ENCODE data around the gene PLEKHG4.

Gene PLEKHG4

GRCh38 chr16:67275321-67275720 lies 4.0 kb upstream of the PLEKHG4 start:
- Histone ChIP-seq H3K9ac (ENCODE audit: low read depth, low read length) (no peak overlapping the region), H3K4me3 (ENCODE audit: low read depth, low read length) (no peak overlapping the region), H3K9me3 (ENCODE audit: control insufficient read depth, insufficient read depth, low read length) (no peaks in the 10 kb centered on the region), H3K36me3 (ENCODE audit: control insufficient read depth, insufficient read depth, low read length) (no peaks in the 10 kb centered on the region), H3K27me3 (ENCODE audit: control insufficient read depth, insufficient read depth, low read length) (no peaks in the 10 kb centered on the region), H3K4me1 (ENCODE audit: control insufficient read depth, insufficient read depth, low read length) (no peaks in the 10 kb centered on the region)

- H3K4me3 ChIP-seq (ENCODE audit: low read depth, low read length), result no peak overlapping the region
- H3K27me3 ChIP-seq (ENCODE audit: control insufficient read depth, insufficient read depth, low read length), result no peaks in the 10 kb centered on the region
- H3K9ac ChIP-seq (ENCODE audit: low read depth, low read length), result no peak overlapping the region
- no peaks in the 10 kb centered on the region for H3K9me3 ChIP-seq (ENCODE audit: control insufficient read depth, insufficient read depth, low read length)
- no peaks in the 10 kb centered on the region for H3K4me1 ChIP-seq (ENCODE audit: control insufficient read depth, insufficient read depth, low read length)
- peaks cover 3% of the 10 kb centered on the region for H3K36me3 ChIP-seq (ENCODE audit: control insufficient read depth, insufficient read depth, low read length)
Measured at GRCh38 chr16:67277294-67277998, 1.9 kb upstream of the PLEKHG4 start.

- peak overlapping the region; percentile 65 for H3K9ac ChIP-seq (ENCODE audit: low read depth, low read length)
- H3K36me3 ChIP-seq (ENCODE audit: control insufficient read depth, insufficient read depth, low read length), result peaks cover 3% of the 10 kb centered on the region
- no peaks in the 10 kb centered on the region for H3K4me1 ChIP-seq (ENCODE audit: control insufficient read depth, insufficient read depth, low read length)
Measured at GRCh38 chr16:67277999-67278772, 1.1 kb upstream of the PLEKHG4 start.

DNA sequence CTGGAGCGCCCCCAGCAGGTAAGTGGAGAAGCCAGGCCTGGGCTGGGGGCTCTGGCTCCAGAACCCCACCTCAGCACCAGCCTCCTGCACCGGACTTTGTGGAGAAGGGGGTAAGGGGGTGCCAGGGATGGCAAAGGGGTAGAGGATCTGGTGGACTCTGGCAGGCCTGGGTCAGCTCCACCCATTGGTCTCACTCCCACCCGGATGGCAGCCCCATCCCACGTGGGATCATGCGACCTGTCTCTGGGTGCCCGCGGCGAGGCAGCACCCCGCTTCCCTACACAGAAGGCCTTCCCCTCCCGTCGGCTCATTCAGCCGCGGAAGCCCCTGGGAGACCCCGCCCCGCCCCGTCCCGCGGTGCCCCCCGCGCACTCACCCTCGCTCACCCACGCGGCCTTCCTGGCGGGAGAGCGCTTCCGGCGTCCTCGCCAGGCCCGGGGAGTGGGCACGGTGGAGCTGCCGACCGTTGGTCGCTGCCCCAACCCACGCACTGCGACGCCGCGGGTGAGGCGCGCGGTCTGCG lies 498 bp upstream of the PLEKHG4 start:
- Histone ChIP-seq H3K9me3 (ENCODE audit: control insufficient read depth, insufficient read depth, low read length) (no peaks in the 10 kb centered on the region), H3K4me1 (ENCODE audit: control insufficient read depth, insufficient read depth, low read length) (no peaks in the 10 kb centered on the region), H3K4me3 (ENCODE audit: low read depth, low read length) (peak overlapping the region; percentile 82), H3K36me3 (ENCODE audit: control insufficient read depth, insufficient read depth, low read length) (peaks cover 3% of the 10 kb centered on the region), H3K27me3 (ENCODE audit: control insufficient read depth, insufficient read depth, low read length) (no peaks in the 10 kb centered on the region), H3K9ac (ENCODE audit: low read depth, low read length) (peak overlapping the region; percentile 54)

More at GRCh38 chr16:67277999-67278772, 1.1 kb upstream of the PLEKHG4 start:
- no peaks in the 10 kb centered on the region for H3K27me3 ChIP-seq (ENCODE audit: control insufficient read depth, insufficient read depth, low read length)
- H3K4me3 ChIP-seq (ENCODE audit: low read depth, low read length), result peak overlapping the region; percentile 82
- H3K9me3 ChIP-seq (ENCODE audit: control insufficient read depth, insufficient read depth, low read length), result no peaks in the 10 kb centered on the region

GRCh38 chr16:67280090-67281015 lies 1.0 kb downstream of the PLEKHG4 start:
- Histone ChIP-seq H3K9ac (ENCODE audit: low read depth, low read length) (no peak overlapping the region), H3K4me1 (ENCODE audit: control insufficient read depth, insufficient read depth, low read length) (no peaks in the 10 kb centered on the region), H3K27me3 (ENCODE audit: control insufficient read depth, insufficient read depth, low read length) (no peaks in the 10 kb centered on the region), H3K4me3 (ENCODE audit: low read depth, low read length) (peak overlapping the region; percentile 82), H3K36me3 (ENCODE audit: control insufficient read depth, insufficient read depth, low read length) (peaks cover 3% of the 10 kb centered on the region), H3K9me3 (ENCODE audit: control insufficient read depth, insufficient read depth, low read length) (no peaks in the 10 kb centered on the region)

DNA sequence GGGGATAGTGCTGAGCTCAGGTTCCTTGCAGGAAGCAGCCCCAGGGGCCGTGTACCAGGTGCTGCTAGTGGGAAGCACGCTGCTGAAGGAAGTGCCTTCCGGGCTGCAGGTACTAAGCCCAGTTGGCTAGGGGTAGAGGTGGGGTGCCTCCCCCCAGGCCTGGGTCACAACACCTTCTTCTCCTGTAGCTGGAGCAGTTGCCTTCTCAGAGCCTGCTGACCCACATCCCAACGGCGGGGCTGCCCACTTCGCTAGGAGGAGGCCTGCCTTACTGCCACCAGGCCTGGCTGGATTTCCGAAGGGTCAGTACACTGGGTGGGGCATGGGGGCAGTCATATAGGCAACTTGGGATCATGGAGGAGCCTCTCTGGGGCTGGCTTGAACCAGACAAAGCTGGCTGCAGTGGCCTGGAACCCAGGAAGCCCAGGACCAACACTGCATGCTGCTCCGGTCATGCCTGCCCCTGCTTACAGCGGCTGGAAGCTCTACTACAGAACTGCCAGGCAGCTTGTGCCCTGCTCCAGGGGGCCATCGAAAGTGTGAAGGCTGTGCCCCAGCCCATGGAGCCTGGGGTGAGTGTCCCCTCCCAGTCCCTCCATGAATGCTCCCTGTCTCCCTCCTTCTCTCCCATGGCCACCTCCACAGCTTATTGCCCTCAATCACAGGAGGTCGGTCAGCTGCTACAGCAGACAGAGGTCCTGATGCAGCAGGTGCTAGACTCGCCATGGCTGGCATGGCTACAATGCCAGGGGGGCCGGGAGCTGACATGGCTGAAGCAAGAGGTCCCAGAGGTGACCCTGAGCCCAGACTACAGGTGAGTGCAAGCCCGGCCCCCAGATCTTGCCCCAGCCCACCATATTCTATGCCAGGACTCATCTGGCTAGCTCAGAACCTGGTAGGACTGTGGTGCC lies 2.5 kb downstream of the PLEKHG4 start:
- H3K36me3 ChIP-seq (ENCODE audit: control insufficient read depth, insufficient read depth, low read length), result peaks cover 3% of the 10 kb centered on the region
- H3K9ac ChIP-seq (ENCODE audit: low read depth, low read length), result no peak overlapping the region
- H3K4me1 ChIP-seq (ENCODE audit: control insufficient read depth, insufficient read depth, low read length), result no peaks in the 10 kb centered on the region
- H3K4me3 ChIP-seq (ENCODE audit: low read depth, low read length), result no peak overlapping the region
- H3K27me3 ChIP-seq (ENCODE audit: control insufficient read depth, insufficient read depth, low read length), result no peaks in the 10 kb centered on the region
- H3K9me3 ChIP-seq (ENCODE audit: control insufficient read depth, insufficient read depth, low read length), result no peaks in the 10 kb centered on the region

- Histone ChIP-seq H3K9me3 (ENCODE audit: control insufficient read depth, insufficient read depth, low read length) (no peaks in the 10 kb centered on the region), H3K4me3 (ENCODE audit: low read depth, low read length) (no peak overlapping the region), H3K4me1 (ENCODE audit: control insufficient read depth, insufficient read depth, low read length) (no peaks in the 10 kb centered on the region), H3K36me3 (ENCODE audit: control insufficient read depth, insufficient read depth, low read length) (peaks cover 6% of the 10 kb centered on the region), H3K9ac (ENCODE audit: low read depth, low read length) (no peak overlapping the region), H3K27me3 (ENCODE audit: control insufficient read depth, insufficient read depth, low read length) (no peaks in the 10 kb centered on the region)
Measured at GRCh38 chr16:67282447-67282805, 3.1 kb downstream of the PLEKHG4 start.

DNA sequence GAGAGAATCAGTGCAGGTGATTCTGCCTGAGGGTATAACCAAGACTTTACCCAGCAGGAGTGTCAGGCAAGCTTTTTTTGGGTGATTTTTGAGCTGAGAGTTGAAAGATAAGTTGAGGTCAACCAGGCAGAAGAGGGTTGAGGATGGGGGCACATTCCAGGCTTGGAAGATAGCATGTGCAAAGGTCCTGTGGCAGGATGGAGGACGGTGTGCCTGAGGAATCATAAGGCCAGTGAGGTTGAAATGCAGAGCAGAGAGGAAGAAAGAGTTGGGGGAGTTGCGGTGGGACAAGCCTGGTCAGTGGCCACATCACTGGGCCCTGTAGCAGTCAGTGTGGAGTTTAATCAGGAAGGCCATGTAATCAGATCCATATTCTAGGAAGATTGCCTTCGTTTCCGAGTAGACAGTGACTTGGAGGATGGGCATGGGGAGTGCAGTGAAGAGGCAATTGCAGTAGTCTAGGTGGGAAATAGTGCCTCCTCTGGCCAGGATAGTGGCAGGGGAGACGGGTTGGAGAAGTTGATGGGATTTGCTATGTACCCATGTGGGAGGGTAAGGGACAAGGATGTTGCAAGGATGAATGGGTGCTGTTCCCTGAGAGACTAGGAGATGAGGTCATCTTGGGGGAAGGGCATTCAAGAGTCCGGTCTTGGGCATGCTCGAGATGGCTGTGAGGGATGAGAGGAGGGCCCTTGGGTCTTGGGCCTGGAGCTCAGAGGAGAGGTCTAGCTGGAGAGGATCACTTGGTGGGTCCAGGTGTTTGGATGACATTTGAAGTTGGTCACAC lies 3.9 kb downstream of the PLEKHG4 start:
- peaks cover 6% of the 10 kb centered on the region for H3K36me3 ChIP-seq (ENCODE audit: control insufficient read depth, insufficient read depth, low read length)
- H3K4me1 ChIP-seq (ENCODE audit: control insufficient read depth, insufficient read depth, low read length), result no peaks in the 10 kb centered on the region
- H3K9me3 ChIP-seq (ENCODE audit: control insufficient read depth, insufficient read depth, low read length), result no peaks in the 10 kb centered on the region
- H3K4me3 ChIP-seq (ENCODE audit: low read depth, low read length), result no peak overlapping the region
- H3K9ac ChIP-seq (ENCODE audit: low read depth, low read length), result no peak overlapping the region
- no peaks in the 10 kb centered on the region for H3K27me3 ChIP-seq (ENCODE audit: control insufficient read depth, insufficient read depth, low read length)

DNA sequence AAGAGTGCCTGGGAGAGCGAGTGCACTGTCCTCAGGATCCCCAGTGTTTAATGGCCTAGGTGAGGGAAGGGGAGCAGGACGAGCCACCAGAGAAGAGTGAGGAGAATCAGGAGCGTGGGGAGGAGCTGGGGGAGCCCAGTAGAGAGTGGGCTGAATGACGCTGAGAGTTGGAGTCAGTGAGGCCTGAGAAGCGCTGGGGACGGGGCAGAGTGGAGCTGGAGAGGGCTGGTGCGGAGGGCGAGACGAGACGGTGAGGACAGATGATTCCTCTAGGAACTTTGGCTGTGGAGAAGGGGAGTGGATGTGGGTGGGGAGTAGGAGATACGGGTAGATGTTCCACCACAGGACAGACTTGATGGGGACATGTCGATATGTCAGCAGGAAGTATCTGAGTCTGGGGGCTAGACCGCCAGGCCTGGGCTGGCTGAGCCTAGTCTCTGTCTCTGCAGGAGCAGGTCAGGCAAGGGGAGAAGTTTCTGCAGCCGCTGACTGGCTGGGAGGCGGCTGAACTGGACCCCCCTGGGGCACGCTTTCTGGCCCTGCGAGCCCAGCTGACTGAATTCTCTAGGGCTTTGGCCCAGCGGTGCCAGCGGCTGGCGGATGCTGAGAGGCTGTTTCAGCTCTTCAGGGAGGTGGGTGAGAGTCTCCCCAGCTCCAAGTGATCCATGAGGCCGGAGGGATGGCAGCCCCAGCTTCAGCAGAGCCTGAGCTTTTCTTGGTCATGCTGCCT lies 4.7 kb downstream of the PLEKHG4 start:
- Histone ChIP-seq H3K4me3 (ENCODE audit: low read depth, low read length) (no peak overlapping the region), H3K27me3 (ENCODE audit: control insufficient read depth, insufficient read depth, low read length) (no peaks in the 10 kb centered on the region), H3K4me1 (ENCODE audit: control insufficient read depth, insufficient read depth, low read length) (no peaks in the 10 kb centered on the region), H3K9me3 (ENCODE audit: control insufficient read depth, insufficient read depth, low read length) (no peaks in the 10 kb centered on the region), H3K9ac (ENCODE audit: low read depth, low read length) (no peak overlapping the region), H3K36me3 (ENCODE audit: control insufficient read depth, insufficient read depth, low read length) (peaks cover 6% of the 10 kb centered on the region)

All from iPS-15b (cell line).